ENCODE data around the gene FXYD7. TPM values are rescaled to one million over a fixed set of nuclear protein-coding genes. Genes with fewer than 3 reads are reported as not detected.
A peak's percentile ranks its signal among the peaks of the same experiment; 100 is the strongest.

The FXYD7 gene
- total RNA-seq, 2 donors from 2014 or later = not detected

DNA sequence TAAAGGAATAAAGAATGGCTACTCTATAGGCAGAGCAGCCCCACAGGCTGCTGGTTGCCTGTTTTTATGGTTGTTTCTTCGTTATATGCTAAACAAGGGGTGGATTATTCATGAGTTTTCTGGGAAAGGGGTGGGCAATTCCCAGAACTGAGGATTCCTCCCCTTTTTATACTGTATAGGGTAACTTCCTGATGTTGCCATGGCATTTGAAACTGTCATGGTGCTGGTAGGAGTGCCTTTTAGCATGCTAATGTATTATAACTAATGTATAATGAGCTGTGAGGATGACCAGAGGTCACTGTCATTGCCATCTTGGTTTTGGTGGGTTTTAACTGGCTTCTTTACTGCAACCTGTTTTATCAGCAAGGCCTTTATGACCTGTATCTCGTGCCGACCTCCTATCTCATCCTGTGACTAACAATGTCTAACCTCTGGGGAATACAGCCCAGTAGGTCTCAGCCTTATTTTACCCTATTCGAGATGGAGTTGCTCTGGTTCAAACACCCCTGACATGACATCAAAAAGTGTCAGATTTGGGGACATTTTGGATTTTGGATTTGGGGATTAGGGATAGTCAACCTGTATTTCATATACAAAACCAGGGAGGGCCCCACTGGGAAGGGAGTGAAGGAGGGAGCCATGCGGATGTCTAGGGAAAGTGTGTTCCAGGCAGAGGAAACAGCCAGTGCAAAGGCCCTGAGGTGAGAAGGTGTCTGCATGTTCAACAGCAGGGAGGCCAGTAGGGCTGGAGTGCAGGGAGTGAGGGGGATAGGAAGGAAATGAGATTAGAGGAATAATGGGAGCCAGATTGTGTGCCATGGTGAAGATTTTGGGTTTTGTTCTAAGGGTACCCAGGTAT is 22.4 kb downstream of the FXYD7 start:
- Mint-ChIP-seq H3K4me1 (ENCODE audit: low read depth in 2 of 2) (peaks cover 8 to 18% of the 10 kb centered on the region in 2 donors), H3K9me3 (peaks cover 11% of the 10 kb centered on the region), H3K27me3 (no peaks in the 10 kb centered on the region), H3K4me3 (no peak overlapping the region), H3K27ac (no peak overlapping the region), H3K36me3 (peaks cover 48% of the 10 kb centered on the region)
- no peak for DNase-seq (ENCODE audit: low spot score)
- no peak for ATAC-seq

GRCh38 chr19:35166100-35167063 is 23.3 kb downstream of the FXYD7 start:
- ATAC-seq (no peak), DNase-seq (ENCODE audit: low spot score) (peak; percentile 41)
- peaks cover 12 to 14% of the 10 kb centered on the region in 2 donors for H3K4me1 Mint-ChIP-seq (ENCODE audit: low read depth in 2 of 2)

GRCh38 chr19:35167251-35168119 is 24.4 kb downstream of the FXYD7 start:
- no peaks in the 10 kb centered on the region for H3K27me3 Mint-ChIP-seq
- peaks cover 28% of the 10 kb centered on the region for H3K36me3 Mint-ChIP-seq
- H3K4me3 Mint-ChIP-seq = no peak overlapping the region
- peaks cover 8% of the 10 kb centered on the region for H3K9me3 Mint-ChIP-seq
- DNase-seq (ENCODE audit: low spot score) = peak; percentile 16
- peaks cover 16 to 19% of the 10 kb centered on the region in 2 donors for H3K4me1 Mint-ChIP-seq (ENCODE audit: low read depth in 2 of 2)
- no peak for ATAC-seq
- H3K27ac Mint-ChIP-seq = peak overlapping the region; percentile 62 to 63

More at GRCh38 chr19:35166100-35167063, 23.3 kb downstream of the FXYD7 start:
- Mint-ChIP-seq H3K9me3 (peaks cover 11% of the 10 kb centered on the region), H3K36me3 (peaks cover 40% of the 10 kb centered on the region), H3K27ac (peak overlapping the region; percentile 62 to 63), H3K27me3 (no peaks in the 10 kb centered on the region), H3K4me3 (no peak overlapping the region)

GRCh38 chr19:35168196-35168595 is 25.1 kb downstream of the FXYD7 start:
- Mint-ChIP-seq H3K27me3 (no peaks in the 10 kb centered on the region), H3K9me3 (peaks cover 8% of the 10 kb centered on the region), H3K27ac (peak overlapping the region in 1 of 2 donors; percentile 62), H3K4me1 (ENCODE audit: low read depth in 2 of 2) (peaks cover 17 to 19% of the 10 kb centered on the region in 2 donors), H3K4me3 (no peak overlapping the region), H3K36me3 (peaks cover 28% of the 10 kb centered on the region)
- ATAC-seq = no peak
- no peak for DNase-seq (ENCODE audit: low spot score)

GRCh38 chr19:35169221-35169995 is 26.4 kb downstream of the FXYD7 start:
- ATAC-seq = no peak
- peaks cover 17 to 19% of the 10 kb centered on the region in 2 donors for H3K4me1 Mint-ChIP-seq (ENCODE audit: low read depth in 2 of 2)

GRCh38 chr19:35170359-35171061 is 27.5 kb downstream of the FXYD7 start:
- DNase-seq (ENCODE audit: low spot score) (no peak), ATAC-seq (no peak)
- Mint-ChIP-seq H3K9me3 (peaks cover 7% of the 10 kb centered on the region), H3K27me3 (no peaks in the 10 kb centered on the region), H3K36me3 (peaks cover 14% of the 10 kb centered on the region), H3K27ac (peak overlapping the region in 1 of 2 donors; percentile 24), H3K4me3 (no peak overlapping the region), H3K4me1 (ENCODE audit: low read depth in 2 of 2) (peaks cover 17 to 19% of the 10 kb centered on the region in 2 donors)

More at GRCh38 chr19:35169221-35169995, 26.4 kb downstream of the FXYD7 start:
- Mint-ChIP-seq H3K36me3 (peaks cover 22% of the 10 kb centered on the region), H3K27ac (peak overlapping the region; percentile 24 to 32), H3K27me3 (no peaks in the 10 kb centered on the region), H3K9me3 (peaks cover 8% of the 10 kb centered on the region), H3K4me3 (no peak overlapping the region)
- peak; percentile 16 for DNase-seq (ENCODE audit: low spot score)

DNA sequence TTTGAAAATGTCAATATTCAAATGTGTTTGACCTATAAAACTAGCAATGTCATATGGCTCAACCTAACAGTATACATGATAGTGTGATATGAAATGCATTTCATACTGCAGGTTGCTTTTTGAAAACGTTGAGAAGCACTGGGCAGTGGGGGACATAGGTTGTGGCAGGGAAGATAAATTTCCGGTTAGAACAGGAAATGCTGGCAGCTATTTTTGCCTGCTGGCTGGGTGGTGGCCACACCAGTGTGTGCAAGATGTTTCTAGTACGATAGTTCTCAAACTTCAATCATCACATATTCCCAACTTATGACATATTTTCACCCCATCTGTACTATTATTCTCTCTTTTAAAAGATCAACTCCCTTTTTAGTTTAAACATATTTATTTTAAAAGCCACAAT is 28.7 kb downstream of the FXYD7 start:
- peaks cover 10 to 14% of the 10 kb centered on the region in 2 donors for H3K4me1 Mint-ChIP-seq (ENCODE audit: low read depth in 2 of 2)
- no peak overlapping the region for H3K4me3 Mint-ChIP-seq
- H3K36me3 Mint-ChIP-seq = peaks cover 2% of the 10 kb centered on the region
- no peaks in the 10 kb centered on the region for H3K9me3 Mint-ChIP-seq
- H3K27me3 Mint-ChIP-seq = no peaks in the 10 kb centered on the region
- peak; percentile 35 for DNase-seq (ENCODE audit: low spot score)
- H3K27ac Mint-ChIP-seq = peak overlapping the region; percentile 74 to 90
- ATAC-seq = peak in 1 of 2 donors; percentile 58

GRCh38 chr19:35174226-35174625 is 31.2 kb downstream of the FXYD7 start:
- Mint-ChIP-seq H3K27ac (no peak overlapping the region), H3K27me3 (no peaks in the 10 kb centered on the region), H3K4me1 (ENCODE audit: low read depth in 2 of 2) (peaks cover 12 to 13% of the 10 kb centered on the region in 2 donors), H3K9me3 (peaks cover 4% of the 10 kb centered on the region), H3K4me3 (no peak overlapping the region), H3K36me3 (no peaks in the 10 kb centered on the region)
- DNase-seq (ENCODE audit: low spot score) = no peak
- ATAC-seq = no peak

GRCh38 chr19:35176181-35176570 is 33.1 kb downstream of the FXYD7 start:
- peaks cover 7 to 13% of the 10 kb centered on the region in 2 donors for H3K4me1 Mint-ChIP-seq (ENCODE audit: low read depth in 2 of 2)
- DNase-seq (ENCODE audit: low spot score) (no peak), ATAC-seq (no peak)
- H3K36me3 Mint-ChIP-seq = no peaks in the 10 kb centered on the region
- no peak overlapping the region for H3K4me3 Mint-ChIP-seq
- H3K27ac Mint-ChIP-seq = peak overlapping the region in 1 of 2 donors; percentile 39
- peaks cover 4% of the 10 kb centered on the region for H3K9me3 Mint-ChIP-seq
- no peaks in the 10 kb centered on the region for H3K27me3 Mint-ChIP-seq

DNA sequence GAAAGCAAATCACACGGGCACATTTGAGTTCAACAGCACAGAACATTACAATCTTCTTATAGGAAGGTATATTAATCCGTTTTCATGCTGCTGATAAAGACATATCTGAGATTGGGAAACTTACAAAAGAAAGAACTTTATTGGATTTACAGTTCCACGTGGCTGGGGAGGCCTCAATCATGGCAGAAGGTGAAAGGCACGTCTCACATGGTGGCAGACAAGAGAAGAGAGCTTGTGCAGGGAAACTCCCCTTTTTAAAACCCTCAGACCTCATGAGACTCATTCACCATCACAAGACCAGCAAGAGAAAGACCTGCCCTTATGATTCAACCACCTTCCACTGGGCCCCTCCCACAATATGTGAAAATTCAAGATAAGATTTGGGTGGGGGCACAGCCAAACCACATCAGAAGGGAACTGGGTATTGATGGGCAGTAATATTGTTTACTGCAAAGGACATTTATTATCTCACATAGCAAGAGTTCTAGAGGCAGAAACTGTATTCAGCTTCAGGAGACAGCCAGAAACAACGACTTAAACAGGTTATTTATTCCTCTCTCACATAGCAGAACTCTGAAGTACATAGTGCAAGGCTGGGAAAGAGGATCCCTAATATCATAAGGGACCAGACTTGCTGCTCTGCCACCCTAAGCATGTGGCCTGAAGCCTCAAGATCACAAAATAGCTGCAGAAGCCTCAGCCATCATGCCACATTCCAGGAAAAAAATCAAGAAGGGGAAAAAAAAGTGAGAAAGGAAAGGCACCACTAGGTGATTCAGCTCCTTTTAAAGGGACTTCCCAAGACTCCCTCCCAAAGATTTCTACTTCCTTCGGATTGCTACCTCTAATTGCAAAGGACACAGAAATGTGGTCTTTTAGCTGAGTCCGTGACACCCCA is 34.6 kb downstream of the FXYD7 start:
- ATAC-seq = no peak
- H3K27ac Mint-ChIP-seq = no peak overlapping the region
- DNase-seq (ENCODE audit: low spot score) = no peak

DNA sequence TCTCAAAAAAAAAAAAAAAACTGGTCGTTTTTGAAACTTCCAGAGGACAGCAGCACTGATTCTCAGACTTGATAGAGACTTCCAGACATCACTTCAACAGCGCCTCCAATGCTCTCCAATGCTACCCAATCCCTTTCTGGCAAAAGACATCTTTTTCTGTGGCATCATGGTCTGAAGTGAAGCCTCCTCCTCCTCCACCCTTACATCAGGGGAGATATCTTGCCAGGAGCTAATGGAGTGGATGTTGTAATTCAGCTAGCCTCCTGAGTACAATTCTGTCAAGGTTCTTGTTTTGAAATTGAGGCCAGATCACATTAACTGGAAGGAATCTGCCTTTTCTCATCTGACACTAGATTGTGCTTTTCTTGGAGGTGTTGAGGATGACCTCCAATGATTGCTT is 35.6 kb downstream of the FXYD7 start:
- no peak overlapping the region for H3K4me3 Mint-ChIP-seq
- no peak for DNase-seq (ENCODE audit: low spot score)
- H3K9me3 Mint-ChIP-seq = peaks cover 4% of the 10 kb centered on the region
- no peaks in the 10 kb centered on the region for H3K27me3 Mint-ChIP-seq
- no peak overlapping the region for H3K27ac Mint-ChIP-seq
- no peaks in the 10 kb centered on the region for H3K36me3 Mint-ChIP-seq
- peaks cover 0 to 4% of the 10 kb centered on the region in 2 donors for H3K4me1 Mint-ChIP-seq (ENCODE audit: low read depth in 2 of 2)
- no peak for ATAC-seq

More for the DNA sequence above, 34.6 kb downstream of the FXYD7 start:
- Mint-ChIP-seq H3K9me3 (peaks cover 4% of the 10 kb centered on the region), H3K27me3 (no peaks in the 10 kb centered on the region), H3K4me1 (ENCODE audit: low read depth in 2 of 2) (peaks cover 0 to 4% of the 10 kb centered on the region in 2 donors), H3K36me3 (no peaks in the 10 kb centered on the region), H3K4me3 (no peak overlapping the region)
